ENCODE results near the gene PLXNA4. TPM values are rescaled to one million over a fixed set of nuclear protein-coding genes. Genes with fewer than 3 reads are reported as not detected.

PLXNA4 gene
- total RNA-seq, 1 donor from 2014 or later, result 10.6 TPM

- intact Hi-C loops (cut with micrococcal nuclease), result no loop called here
Observed at GRCh38 chr7:132328047-132328620, 248.1 kb downstream of the PLXNA4 start.

DNA sequence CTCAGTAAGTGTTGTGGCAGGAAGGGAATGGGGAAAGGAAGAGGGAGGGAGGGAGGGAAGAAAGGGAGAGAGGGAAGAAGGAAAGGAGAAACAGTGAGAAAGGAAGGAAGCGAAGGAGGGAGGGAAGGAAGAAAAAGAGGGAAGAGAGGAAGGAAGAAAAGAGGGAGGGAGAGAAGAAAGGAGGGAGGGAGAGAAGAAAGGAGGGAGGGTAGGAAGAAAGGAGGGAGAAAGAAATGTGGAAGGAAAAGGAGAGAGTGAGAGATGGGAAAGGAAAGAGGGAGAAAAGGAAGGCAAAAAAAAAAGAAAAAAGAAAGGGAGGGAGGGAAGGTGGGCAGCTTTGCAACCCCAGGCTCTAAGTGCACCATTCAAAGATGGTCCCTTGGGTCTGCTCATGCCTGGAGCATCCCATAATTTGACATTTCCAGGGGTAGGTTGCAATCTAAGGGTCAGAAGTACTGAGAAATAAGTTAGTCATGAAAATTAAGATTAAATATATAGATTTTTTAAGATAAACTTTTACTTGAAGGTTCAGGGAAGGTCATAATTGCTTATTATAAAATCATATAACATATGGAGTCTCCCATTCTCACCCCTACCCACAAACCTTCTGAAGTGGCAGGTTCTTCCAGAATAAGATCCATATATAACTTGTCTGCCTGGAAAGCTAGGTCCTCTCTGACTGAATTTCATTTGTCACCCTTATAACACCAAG, 249.2 kb downstream of the PLXNA4 start:
- intact Hi-C loops (cut with micrococcal nuclease), result no loop called here

DNA sequence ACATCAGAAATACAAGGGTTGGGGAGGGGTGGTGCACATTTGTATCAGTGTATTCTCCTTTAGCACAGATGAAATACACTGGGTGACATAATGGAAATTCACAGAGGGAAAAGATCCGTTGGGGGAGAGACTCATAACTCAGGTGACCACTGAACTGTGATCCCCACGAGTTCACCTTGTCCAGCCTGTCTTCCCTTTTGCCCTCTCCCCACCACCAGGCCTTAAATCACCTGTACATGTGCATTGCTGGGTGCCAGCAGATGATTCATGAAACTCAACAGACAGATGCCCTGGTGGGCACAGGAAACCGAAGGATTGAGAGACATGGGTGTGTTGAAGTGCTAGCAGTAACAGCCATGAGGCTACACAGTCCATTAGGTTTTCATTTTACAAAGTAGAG, 253.3 kb downstream of the PLXNA4 start:
- intact Hi-C loops (cut with micrococcal nuclease), result no loop called here

GRCh38 chr7:132321387-132321786, 254.9 kb downstream of the PLXNA4 start:
- intact Hi-C loops (cut with micrococcal nuclease), result no loop called here

DNA sequence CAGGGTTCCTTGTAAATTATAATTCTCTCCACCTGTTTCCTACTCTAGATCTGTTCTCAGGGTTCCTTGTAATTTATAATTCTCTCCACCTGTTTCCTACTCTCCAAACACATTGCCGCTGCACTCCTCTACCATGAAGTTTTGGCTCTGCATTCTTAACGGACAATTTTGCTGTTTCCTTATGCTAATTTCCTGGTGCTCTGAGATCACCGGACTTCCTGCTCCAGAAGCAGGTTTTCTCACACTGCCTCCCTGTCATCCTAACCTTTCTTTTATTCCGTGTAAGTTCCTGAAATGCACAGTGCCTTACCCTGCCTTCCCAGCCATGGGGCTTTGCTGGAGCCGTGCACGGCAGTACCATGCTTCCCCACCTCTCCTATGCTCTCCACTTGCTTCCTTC, 256.8 kb downstream of the PLXNA4 start:
- intact Hi-C loops (cut with micrococcal nuclease), result no loop called here

GRCh38 chr7:132318352-132319318, 257.6 kb downstream of the PLXNA4 start:
- intact Hi-C loops (cut with micrococcal nuclease), result loop anchor here (1.0 kb wide), 2 partner anchors 76 to 262 kb away; no protein-coding TSS in a partner anchor

DNA sequence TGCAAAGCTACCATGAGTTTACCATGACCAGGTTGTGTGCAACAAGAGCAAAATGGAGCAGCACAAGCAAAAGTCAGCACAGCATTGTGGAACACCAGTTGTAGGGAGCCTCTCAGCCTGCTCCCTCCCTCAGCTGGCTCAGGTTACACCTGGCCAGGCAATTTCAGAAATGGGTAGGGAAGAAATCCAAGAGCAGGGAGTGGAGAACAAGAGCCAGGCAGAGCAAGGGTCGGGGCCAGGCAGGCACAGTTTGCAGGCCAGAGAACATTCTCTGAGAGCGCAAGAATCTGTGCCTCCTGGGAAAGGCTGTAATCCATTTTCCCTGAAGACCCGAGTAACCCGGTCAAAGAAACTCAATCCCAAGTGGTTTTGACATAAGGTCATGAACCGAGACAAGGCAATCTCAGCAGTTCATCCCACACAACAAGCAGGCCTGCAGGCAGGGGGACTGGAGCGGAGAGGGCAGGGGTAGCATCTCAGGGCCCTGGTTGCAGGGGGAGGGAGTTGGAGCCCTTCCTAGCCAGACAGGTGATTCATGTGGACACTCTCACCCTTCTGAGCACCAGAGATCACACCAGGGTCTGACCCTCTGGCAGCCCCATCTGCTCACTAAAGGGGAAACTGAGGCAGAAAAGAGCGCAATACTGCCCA, 258.4 kb downstream of the PLXNA4 start:
- intact Hi-C loops (cut with micrococcal nuclease), result loop anchor here (1.0 kb wide), 2 partner anchors 76 to 262 kb away; no protein-coding TSS in a partner anchor

- intact Hi-C loops (cut with micrococcal nuclease), result no loop called here
Observed at GRCh38 chr7:132312531-132313055, 263.7 kb downstream of the PLXNA4 start.

DNA sequence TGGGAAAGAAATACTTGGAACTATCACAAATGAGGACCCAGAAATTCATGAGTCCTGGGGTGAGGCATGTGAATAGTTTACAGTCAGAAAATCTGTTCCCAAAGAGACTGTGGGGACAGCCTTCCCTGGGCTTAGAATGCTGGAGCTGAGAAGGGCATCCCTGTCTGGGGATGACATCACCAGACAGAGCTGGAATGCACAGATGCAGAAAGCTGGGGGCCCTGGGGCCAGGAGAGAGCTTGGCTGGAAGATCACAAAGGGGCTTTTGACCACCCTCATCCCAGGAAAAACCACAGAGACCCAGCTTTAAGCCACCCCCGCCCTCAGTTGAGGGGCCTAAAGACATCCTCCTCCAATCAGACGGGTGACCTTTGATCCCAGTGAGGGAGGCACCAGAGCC, 264.5 kb downstream of the PLXNA4 start:
- intact Hi-C loops (cut with micrococcal nuclease), result no loop called here

GRCh38 chr7:132309102-132309805, 267.0 kb downstream of the PLXNA4 start:
- intact Hi-C loops (cut with micrococcal nuclease), result no loop called here

- intact Hi-C loops (cut with micrococcal nuclease), result no loop called here
Observed at GRCh38 chr7:132307465-132307864, 268.8 kb downstream of the PLXNA4 start.

- intact Hi-C loops (cut with micrococcal nuclease), result no loop called here
Observed at GRCh38 chr7:132300599-132301277, 275.5 kb downstream of the PLXNA4 start.

DNA sequence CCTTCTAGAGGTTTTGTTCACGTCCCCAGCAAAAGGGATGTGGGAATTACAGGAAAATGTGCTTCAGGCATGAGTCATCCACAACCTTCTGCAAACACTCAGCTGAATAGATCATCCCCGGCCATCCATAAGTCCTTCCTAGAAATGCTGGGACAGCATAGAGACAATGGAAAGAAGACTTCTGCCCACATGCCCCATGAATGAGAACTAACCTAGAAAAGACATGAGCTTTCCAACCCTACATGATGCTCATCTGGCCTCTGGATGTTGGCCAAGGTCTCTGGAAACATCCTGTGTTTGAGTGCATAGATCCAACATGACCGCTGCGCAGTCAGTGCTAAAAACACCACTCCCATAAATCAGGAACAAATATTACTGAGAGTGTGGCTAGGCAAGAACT, 277.5 kb downstream of the PLXNA4 start:
- intact Hi-C loops (cut with micrococcal nuclease), result no loop called here

- intact Hi-C loops (cut with micrococcal nuclease), result no loop called here
Observed at GRCh38 chr7:132296820-132297219, 279.4 kb downstream of the PLXNA4 start.

DNA sequence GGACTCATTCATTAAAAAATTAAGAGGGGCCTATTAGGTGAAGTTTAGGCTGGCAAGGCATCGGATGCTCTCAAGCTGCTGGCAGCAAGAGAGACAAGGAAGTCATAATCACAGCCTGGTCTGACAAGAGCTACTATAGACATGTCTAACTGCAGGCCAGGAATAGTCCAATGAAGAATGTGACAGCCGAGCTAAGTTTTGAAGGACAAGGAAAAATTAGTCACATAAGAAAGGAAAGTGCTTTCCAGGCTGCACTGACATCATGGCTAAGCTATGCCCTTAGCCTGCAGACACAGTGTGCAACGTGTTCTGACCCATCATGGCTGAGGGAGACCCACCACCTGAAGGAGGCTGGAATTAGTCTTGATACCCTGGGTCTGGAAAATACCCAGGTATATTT, 281.1 kb downstream of the PLXNA4 start:
- intact Hi-C loops (cut with micrococcal nuclease), result no loop called here

DNA sequence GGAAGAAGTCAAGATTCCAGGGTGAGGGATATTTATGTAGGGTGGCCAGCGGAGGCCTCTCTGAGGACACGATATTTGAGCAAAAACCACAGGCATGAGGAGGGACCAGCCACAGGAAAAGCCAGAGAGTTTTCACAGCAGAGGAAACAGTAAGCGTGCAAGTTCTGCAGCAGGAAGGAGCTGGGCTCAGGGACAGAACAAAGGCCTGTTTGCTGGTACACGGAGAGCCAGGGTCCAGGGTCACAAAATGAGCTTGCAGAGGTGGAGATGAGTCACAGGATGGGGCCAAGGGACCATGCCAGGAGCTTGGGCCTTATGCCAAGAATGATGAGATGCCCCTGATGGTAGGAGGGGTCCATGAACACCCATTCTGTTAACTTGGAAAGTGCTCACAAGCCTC, 283.5 kb downstream of the PLXNA4 start:
- intact Hi-C loops (cut with micrococcal nuclease), result no loop called here

GRCh38 chr7:132291481-132291880, 284.8 kb downstream of the PLXNA4 start:
- intact Hi-C loops (cut with micrococcal nuclease), result no loop called here

DNA sequence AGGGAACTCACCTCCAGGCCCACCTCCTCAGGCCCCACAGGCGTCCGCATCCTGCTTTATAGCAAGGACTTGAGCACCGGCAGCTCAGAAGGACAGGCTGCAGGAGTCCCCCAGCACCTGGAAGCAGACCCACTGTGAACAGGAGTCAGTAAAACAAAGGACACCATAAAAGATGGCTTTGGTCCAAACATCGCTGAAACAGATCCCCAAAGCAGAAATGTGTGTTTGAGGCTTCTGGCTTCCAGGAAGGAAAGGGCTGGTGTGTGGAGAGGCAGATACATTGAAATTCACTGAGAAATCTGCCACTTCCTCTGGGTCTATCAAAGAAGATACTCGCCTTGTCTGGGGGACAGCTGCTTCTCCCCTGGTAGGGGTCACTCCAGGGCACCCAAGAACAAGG, 286.2 kb downstream of the PLXNA4 start:
- intact Hi-C loops (cut with micrococcal nuclease), result no loop called here

GRCh38 chr7:132286836-132287235, 289.4 kb downstream of the PLXNA4 start:
- intact Hi-C loops (cut with micrococcal nuclease), result no loop called here

DNA sequence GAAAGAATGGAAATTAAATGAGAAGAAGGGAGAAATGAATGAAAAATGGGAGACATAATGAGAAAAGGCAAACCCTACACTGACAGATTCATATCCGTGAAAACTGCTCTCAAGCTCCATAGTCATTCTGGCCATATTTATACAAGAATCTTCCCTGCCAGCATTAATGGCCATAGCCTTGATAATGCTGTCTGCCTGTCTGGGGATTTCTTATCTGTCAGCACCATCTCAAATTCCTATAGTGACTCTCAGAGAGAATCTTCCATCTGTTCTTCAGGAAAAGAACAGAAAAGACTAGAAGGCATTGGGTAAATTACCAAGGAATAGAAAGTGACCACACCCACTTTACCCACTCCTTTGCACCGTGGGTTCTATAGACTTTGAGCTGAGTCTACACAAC, 295.9 kb downstream of the PLXNA4 start:
- intact Hi-C loops (cut with micrococcal nuclease), result no loop called here

Data from T-helper 2 cell treated with Interferon-gamma antibody and Interleukin-4, amounts not matched to agents 100 ng/mL and 5 ng/mL, for 36 hours (primary cell).